Measurements from ENCODE around the gene CDH18. TPM values are rescaled to one million over a fixed set of nuclear protein-coding genes. Genes with fewer than 3 reads are reported as not detected.

CDH18 gene
- total RNA-seq, 1 donor from 2014 or later: not detected

- Histone ChIP-seq H3K36me3 (no peaks in the 10 kb centered on the region), H3K4me1 (no peaks in the 10 kb centered on the region), H3K27ac (no peak overlapping the region), H3K27me3 (no peaks in the 10 kb centered on the region), H3K4me3 (no peak overlapping the region), H3K9me3 (no peaks in the 10 kb centered on the region)
- ATAC-seq (no peak), DNase-seq (no peak)
- no peak for TF ChIP-seq CTCF (IDR thresholded peaks at IDR 0.05)
- intact Hi-C loops (cut with DNase I): no loop called here
These were observed 327.3 kb downstream of the CDH18 start for GRCh38 chr5:19660679-19661078.

GRCh38 chr5:19655627-19656026 is 332.4 kb downstream of the CDH18 start:
- H3K27me3 ChIP-seq: no peaks in the 10 kb centered on the region
- no peak for DNase-seq
- TF ChIP-seq CTCF (IDR thresholded peaks at IDR 0.05): no peak
- H3K36me3 ChIP-seq: no peaks in the 10 kb centered on the region
- H3K27ac ChIP-seq: no peak overlapping the region
- H3K4me1 ChIP-seq: no peaks in the 10 kb centered on the region
- intact Hi-C loops (cut with DNase I): no loop called here
- ATAC-seq: no peak
- no peak overlapping the region for H3K4me3 ChIP-seq
- no peaks in the 10 kb centered on the region for H3K9me3 ChIP-seq

- intact Hi-C loops (cut with DNase I): no loop called here
- Histone ChIP-seq H3K27ac (no peak overlapping the region), H3K4me1 (no peaks in the 10 kb centered on the region), H3K27me3 (no peaks in the 10 kb centered on the region), H3K36me3 (no peaks in the 10 kb centered on the region), H3K9me3 (no peaks in the 10 kb centered on the region), H3K4me3 (no peak overlapping the region)
- ATAC-seq (no peak), DNase-seq (no peak)
- no peak for TF ChIP-seq CTCF (IDR thresholded peaks at IDR 0.05)
These were observed 349.5 kb downstream of the CDH18 start for GRCh38 chr5:19638461-19638860.

DNA sequence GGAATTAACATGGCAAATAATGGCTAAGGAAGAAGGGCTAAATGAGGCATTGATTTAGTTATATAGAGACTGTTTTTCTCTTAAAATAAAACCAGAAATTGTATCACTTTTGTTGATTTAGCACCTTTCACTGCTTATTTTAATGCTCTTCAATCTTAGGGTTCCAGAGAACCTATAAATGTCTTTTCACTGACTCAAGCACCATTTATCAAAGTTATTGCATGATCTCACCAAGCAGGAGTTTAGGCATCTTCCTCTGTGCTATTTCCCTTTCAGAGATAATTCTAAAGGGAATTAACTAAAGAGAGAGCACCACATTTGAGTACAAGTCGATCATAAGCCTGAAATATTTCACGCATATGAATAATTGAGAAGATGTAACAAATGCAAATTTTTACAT is 357.1 kb downstream of the CDH18 start:
- no peaks in the 10 kb centered on the region for H3K36me3 ChIP-seq
- H3K27ac ChIP-seq: no peak overlapping the region
- ATAC-seq (no peak), DNase-seq (no peak)
- no peak overlapping the region for H3K4me3 ChIP-seq
- intact Hi-C loops (cut with DNase I): no loop called here
- TF ChIP-seq CTCF (IDR thresholded peaks at IDR 0.05): no peak
- H3K4me1 ChIP-seq: no peaks in the 10 kb centered on the region
- no peaks in the 10 kb centered on the region for H3K9me3 ChIP-seq
- H3K27me3 ChIP-seq: no peaks in the 10 kb centered on the region

GRCh38 chr5:19626211-19626610 is 361.8 kb downstream of the CDH18 start:
- Histone ChIP-seq H3K27ac (no peak overlapping the region), H3K4me1 (no peaks in the 10 kb centered on the region), H3K9me3 (no peaks in the 10 kb centered on the region), H3K36me3 (no peaks in the 10 kb centered on the region), H3K27me3 (no peaks in the 10 kb centered on the region), H3K4me3 (no peak overlapping the region)
- TF ChIP-seq CTCF (IDR thresholded peaks at IDR 0.05): no peak
- ATAC-seq: no peak
- intact Hi-C loops (cut with DNase I): no loop called here
- DNase-seq: no peak

DNA sequence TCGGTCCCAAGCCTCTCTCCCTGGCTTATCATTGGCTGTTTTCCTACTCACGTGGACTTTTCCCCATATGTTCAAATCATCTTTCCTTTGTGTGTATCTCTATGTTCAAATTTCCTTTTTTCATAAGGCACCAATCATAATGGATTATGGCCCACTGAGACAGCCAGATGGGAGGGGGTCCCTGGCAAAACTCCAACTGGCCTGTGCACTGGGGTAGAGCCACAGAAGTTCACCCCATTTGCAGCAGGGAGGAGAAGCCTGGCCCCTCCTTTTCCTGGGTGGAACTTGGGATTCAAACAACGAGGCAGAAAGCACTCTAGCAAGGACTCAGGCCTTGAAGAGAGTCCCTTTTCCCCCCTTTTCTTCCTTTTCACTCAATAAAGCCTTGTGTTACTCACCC is 362.4 kb downstream of the CDH18 start:
- Histone ChIP-seq H3K27me3 (no peaks in the 10 kb centered on the region), H3K27ac (no peak overlapping the region), H3K4me3 (no peak overlapping the region), H3K4me1 (no peaks in the 10 kb centered on the region), H3K36me3 (no peaks in the 10 kb centered on the region), H3K9me3 (no peaks in the 10 kb centered on the region)
- intact Hi-C loops (cut with DNase I): no loop called here
- ATAC-seq: no peak
- TF ChIP-seq CTCF (IDR thresholded peaks at IDR 0.05): no peak
- DNase-seq: no peak
